Measurements from ENCODE around the gene GPR39. TPM values are rescaled to one million over a fixed set of nuclear protein-coding genes. Genes with fewer than 3 reads are reported as not detected.
A peak's percentile ranks its signal among the peaks of the same experiment; 100 is the strongest.

The GPR39 gene
- total RNA-seq, 1 experiment from 2014 or later = 20.9 TPM

DNA sequence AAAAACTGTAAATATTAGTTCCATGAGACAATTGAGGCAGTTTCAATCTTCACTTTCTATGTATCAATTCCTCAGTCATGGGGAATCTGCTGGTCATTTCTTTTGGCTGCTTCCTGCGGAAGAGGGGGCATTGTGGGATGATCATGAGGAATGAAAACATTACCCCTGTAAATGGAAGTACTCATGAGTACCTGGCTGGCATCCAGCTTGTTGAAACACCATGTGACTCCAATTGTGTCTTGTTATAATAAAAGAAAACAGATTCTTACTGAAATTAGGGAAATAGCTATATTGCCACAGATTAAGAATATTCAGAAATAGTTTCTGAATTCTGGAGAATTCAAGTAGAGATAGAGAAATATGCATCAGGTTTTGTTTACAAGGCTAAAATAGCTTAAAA is 41.6 kb upstream of the GPR39 start:
- BruUV-seq (replicated peaks) = no TSS peak
- Histone ChIP-seq H3K4me1 (replicated peaks; ENCODE audit: insufficient read depth) (peaks cover 28% of the 10 kb centered on the region), H3K9me2 (ENCODE audit: insufficient read depth) (no peaks in the 10 kb centered on the region), H3K27ac (peak overlapping the region; percentile 58), H3F3A (ENCODE audit: insufficient read depth, low read depth) (peaks cover 24% of the 10 kb centered on the region; the same call in 1 of the 2 replicates), H3K9me3 (ENCODE audit: insufficient read depth, low read depth) (no peaks in the 10 kb centered on the region; the same call in 1 of the 2 replicates), H2AFZ (no peak overlapping the region), H3K4me3 (no peak overlapping the region), H3K4me2 (0 out of 2 replicates have a peak overlapping the region, but pooled peaks have one; percentile 44), H3K79me2 (ENCODE audit: low read depth) (no peaks in the 10 kb centered on the region), H3K27me3 (ENCODE audit: insufficient read depth, low read depth) (no peaks in the 10 kb centered on the region), H4K20me1 (ENCODE audit: insufficient read depth) (no peaks in the 10 kb centered on the region), H3K36me3 (ENCODE audit: low read depth) (no peaks in the 10 kb centered on the region)
- ChIA-PET POLR2A (ENCODE audit: unreplicated experiment) (no interaction called here), CTCF (no interaction called here)
- TF ChIP-seq, protein P1, sequence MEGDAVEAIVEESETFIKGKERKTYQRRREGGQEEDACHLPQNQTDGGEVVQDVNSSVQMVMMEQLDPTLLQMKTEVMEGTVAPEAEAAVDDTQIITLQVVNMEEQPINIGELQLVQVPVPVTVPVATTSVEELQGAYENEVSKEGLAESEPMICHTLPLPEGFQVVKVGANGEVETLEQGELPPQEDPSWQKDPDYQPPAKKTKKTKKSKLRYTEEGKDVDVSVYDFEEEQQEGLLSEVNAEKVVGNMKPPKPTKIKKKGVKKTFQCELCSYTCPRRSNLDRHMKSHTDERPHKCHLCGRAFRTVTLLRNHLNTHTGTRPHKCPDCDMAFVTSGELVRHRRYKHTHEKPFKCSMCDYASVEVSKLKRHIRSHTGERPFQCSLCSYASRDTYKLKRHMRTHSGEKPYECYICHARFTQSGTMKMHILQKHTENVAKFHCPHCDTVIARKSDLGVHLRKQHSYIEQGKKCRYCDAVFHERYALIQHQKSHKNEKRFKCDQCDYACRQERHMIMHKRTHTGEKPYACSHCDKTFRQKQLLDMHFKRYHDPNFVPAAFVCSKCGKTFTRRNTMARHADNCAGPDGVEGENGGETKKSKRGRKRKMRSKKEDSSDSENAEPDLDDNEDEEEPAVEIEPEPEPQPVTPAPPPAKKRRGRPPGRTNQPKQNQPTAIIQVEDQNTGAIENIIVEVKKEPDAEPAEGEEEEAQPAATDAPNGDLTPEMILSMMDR (conservative IDR thresholded peaks at IDR 0.05) = no peak
- TF ChIP-seq EZH2 (IDR thresholded peaks at IDR 0.05; ENCODE audit: low read depth) = no peak
- DNase-seq = no peak
- intact Hi-C loops (cut with micrococcal nuclease; ENCODE audit: unreplicated experiment) = no loop called here

DNA sequence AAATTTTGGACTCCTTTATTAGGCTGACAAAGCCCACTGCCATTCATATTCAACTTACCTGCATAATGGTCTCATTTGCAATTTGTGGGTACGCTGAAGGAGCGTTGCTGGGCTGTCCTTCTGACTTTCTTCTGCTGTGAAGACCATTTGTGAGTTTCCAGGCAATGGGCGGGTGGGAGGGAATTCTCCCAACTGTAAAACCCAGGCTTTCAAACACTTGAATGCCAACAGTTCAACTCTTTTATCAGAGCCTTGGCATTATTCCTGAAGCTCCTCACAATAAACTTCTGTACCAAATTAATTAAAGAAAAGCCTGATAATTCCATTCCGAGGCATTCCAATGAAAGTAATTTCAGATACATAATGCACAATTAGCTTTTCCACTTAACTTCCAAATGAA is 35.2 kb upstream of the GPR39 start:
- TF ChIP-seq, protein P1 (conservative IDR thresholded peaks at IDR 0.05) = no peak
- no peak for TF ChIP-seq EZH2 (IDR thresholded peaks at IDR 0.05; ENCODE audit: low read depth)
- no peaks in the 10 kb centered on the region for H3K36me3 ChIP-seq (ENCODE audit: low read depth)
- no peaks in the 10 kb centered on the region for H3K9me2 ChIP-seq (ENCODE audit: insufficient read depth)
- CTCF ChIA-PET = no interaction called here
- POLR2A ChIA-PET (ENCODE audit: unreplicated experiment) = no interaction called here
- H3K27ac ChIP-seq = no peak overlapping the region
- no peaks in the 10 kb centered on the region for H4K20me1 ChIP-seq (ENCODE audit: insufficient read depth)
- H3K27me3 ChIP-seq (ENCODE audit: insufficient read depth, low read depth) = no peaks in the 10 kb centered on the region
- no peaks in the 10 kb centered on the region for H3K9me3 ChIP-seq (ENCODE audit: insufficient read depth, low read depth)
- H3K79me2 ChIP-seq (ENCODE audit: low read depth) = no peaks in the 10 kb centered on the region
- no peaks in the 10 kb centered on the region for H3K4me1 ChIP-seq (replicated peaks; ENCODE audit: insufficient read depth)
- no peaks in the 10 kb centered on the region for H3F3A ChIP-seq (ENCODE audit: insufficient read depth, low read depth)
- no peak overlapping the region for H3K4me3 ChIP-seq
- no TSS peak for BruUV-seq (replicated peaks)
- H3K4me2 ChIP-seq = no peak overlapping the region
- no peak for DNase-seq
- intact Hi-C loops (cut with micrococcal nuclease; ENCODE audit: unreplicated experiment) = no loop called here
- no peak overlapping the region for H2AFZ ChIP-seq

DNA sequence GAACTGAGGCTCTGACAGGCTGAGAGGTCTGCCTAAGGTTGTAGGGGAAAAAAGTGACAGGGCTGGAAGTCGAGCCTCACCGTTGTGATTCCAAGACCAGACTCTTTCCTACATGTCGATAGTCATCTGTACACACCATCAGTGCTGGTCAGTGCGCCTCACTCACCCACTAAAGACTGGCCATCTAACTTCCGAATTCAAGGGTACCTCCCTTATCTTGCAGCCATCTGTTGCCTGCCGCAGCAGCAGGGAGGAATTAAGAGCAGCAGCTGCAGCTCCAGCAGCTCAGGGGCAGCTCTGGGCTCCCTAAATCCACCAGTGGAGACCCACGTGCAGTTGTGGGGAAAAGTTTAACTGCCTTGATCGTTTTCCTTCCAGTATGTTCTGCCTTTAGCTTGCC is 32.6 kb upstream of the GPR39 start:
- no TSS peak for BruUV-seq (replicated peaks)
- Histone ChIP-seq H4K20me1 (ENCODE audit: insufficient read depth) (no peaks in the 10 kb centered on the region), H3K27me3 (ENCODE audit: insufficient read depth, low read depth) (no peaks in the 10 kb centered on the region), H3K79me2 (ENCODE audit: low read depth) (no peaks in the 10 kb centered on the region), H3F3A (ENCODE audit: insufficient read depth, low read depth) (no peaks in the 10 kb centered on the region), H3K36me3 (ENCODE audit: low read depth) (no peaks in the 10 kb centered on the region), H2AFZ (no peak overlapping the region), H3K4me2 (no peak overlapping the region), H3K4me3 (no peak overlapping the region), H3K9me2 (ENCODE audit: insufficient read depth) (no peaks in the 10 kb centered on the region), H3K4me1 (replicated peaks; ENCODE audit: insufficient read depth) (no peaks in the 10 kb centered on the region), H3K27ac (no peak overlapping the region), H3K9me3 (ENCODE audit: insufficient read depth, low read depth) (no peaks in the 10 kb centered on the region)
- intact Hi-C loops (cut with micrococcal nuclease; ENCODE audit: unreplicated experiment) = no loop called here
- ChIA-PET CTCF (no interaction called here), POLR2A (ENCODE audit: unreplicated experiment) (no interaction called here)
- DNase-seq = no peak
- TF ChIP-seq EZH2 (IDR thresholded peaks at IDR 0.05; ENCODE audit: low read depth) = no peak
- TF ChIP-seq, protein P1 (conservative IDR thresholded peaks at IDR 0.05) = no peak
